ENCODE data around the gene ETNK2.

GRCh38 chr1:204121840-204122555 is 29.8 kb downstream of the ETNK2 start:
- TF ChIP-seq EZH2 (IDR thresholded peaks at IDR 0.05; ENCODE audit: borderline replicate concordance, insufficient read depth, low read depth, low read length, poor library complexity, severe bottlenecking) (no peak), CTCF (IDR thresholded peaks at IDR 0.05) (no peak)
